Fibroblast of villous mesenchyme (primary cell): Measurements from ENCODE around the gene SPATA22. TPM values are rescaled to one million over a fixed set of nuclear protein-coding genes. Genes with fewer than 3 reads are reported as not detected.
"Not testable (repeated sequence)": the region's sequence is repeated elsewhere in the genome, so short reads cannot be mapped to it uniquely, and the experiment has no call there.

Experiments
- DNase-seq: peaks from one replicate; pipeline ENCODE4 v3.0.0-alpha.2; 2010; ENCODE audit warnings: low read depth
- H3K4me3 ChIP-seq: 2 replicates; pipeline ENCODE4 v1.5.1; 2011; ENCODE audit warnings: low read depth, mild to moderate bottlenecking, low read length
- total RNA-seq: library from RNA; depleted of rRNA; stranded (reverse); fragments of >200 nt; gene quantifications from 2 replicates; pipeline ENCODE4 v1.2.3, GENCODE V29; 2012
- TF ChIP-seq, protein P1 (sequence below): IDR thresholded peaks from 2 replicates; pipeline ENCODE4 v1.5.1; 2012; ENCODE audit warnings: low read depth, mild to moderate bottlenecking, low read length; ENCODE audit not compliant: insufficient read depth

The SPATA22 gene, protein sequence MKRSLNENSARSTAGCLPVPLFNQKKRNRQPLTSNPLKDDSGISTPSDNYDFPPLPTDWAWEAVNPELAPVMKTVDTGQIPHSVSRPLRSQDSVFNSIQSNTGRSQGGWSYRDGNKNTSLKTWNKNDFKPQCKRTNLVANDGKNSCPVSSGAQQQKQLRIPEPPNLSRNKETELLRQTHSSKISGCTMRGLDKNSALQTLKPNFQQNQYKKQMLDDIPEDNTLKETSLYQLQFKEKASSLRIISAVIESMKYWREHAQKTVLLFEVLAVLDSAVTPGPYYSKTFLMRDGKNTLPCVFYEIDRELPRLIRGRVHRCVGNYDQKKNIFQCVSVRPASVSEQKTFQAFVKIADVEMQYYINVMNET
- total RNA-seq = 1.3 and 3.5 TPM in 2 replicates

DNA sequence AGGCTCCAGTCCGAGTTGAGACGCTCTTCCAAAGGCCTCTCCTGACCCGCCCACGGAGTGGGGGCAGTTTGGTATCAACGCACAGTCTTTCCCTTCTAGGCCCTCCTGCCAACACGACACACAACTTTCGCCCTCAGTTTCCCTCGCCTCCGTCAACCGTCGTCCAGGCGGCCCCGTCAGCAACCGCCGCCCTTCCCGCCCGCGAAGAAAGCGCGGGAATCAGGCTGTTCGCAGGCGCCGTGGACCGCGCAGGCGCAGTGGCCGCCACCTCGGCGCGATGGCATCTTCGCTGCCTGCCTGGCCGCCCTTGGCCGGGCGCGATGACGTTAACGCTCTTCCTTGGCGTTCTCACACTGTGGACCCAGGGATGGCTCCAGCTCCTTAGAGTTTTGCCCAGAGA lies at the start of gene SPATA22:
Gene SPATA22, minus strand, starts transcription at position 221 of the 400 bp plus-strand sequence. CDS start 2,494 bp downstream, outside the sequence.
- TF ChIP-seq, protein P1, sequence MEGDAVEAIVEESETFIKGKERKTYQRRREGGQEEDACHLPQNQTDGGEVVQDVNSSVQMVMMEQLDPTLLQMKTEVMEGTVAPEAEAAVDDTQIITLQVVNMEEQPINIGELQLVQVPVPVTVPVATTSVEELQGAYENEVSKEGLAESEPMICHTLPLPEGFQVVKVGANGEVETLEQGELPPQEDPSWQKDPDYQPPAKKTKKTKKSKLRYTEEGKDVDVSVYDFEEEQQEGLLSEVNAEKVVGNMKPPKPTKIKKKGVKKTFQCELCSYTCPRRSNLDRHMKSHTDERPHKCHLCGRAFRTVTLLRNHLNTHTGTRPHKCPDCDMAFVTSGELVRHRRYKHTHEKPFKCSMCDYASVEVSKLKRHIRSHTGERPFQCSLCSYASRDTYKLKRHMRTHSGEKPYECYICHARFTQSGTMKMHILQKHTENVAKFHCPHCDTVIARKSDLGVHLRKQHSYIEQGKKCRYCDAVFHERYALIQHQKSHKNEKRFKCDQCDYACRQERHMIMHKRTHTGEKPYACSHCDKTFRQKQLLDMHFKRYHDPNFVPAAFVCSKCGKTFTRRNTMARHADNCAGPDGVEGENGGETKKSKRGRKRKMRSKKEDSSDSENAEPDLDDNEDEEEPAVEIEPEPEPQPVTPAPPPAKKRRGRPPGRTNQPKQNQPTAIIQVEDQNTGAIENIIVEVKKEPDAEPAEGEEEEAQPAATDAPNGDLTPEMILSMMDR = no peak
- H3K4me3 ChIP-seq = no peak within 1 kb of the TSS
- no peak for DNase-seq

DNA sequence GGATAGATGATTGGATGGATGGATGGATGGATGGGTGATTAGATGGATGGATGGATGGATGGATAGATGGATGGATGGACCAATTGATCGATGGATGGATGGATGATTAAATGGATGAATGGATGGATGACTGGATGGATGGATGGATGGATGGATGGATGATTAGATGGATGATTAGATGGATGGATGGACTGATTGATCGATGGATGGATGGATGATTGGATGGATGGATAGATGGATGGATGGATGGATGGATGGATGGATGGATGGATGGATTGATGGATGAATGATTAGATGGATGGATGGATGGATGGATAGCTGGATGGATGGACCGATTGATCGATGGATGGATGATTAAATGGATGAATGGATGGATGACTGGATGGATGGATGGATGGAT lies 47.9 kb upstream of the SPATA22 start:
- not testable (repeated sequence) for H3K4me3 ChIP-seq, DNase-seq

DNA sequence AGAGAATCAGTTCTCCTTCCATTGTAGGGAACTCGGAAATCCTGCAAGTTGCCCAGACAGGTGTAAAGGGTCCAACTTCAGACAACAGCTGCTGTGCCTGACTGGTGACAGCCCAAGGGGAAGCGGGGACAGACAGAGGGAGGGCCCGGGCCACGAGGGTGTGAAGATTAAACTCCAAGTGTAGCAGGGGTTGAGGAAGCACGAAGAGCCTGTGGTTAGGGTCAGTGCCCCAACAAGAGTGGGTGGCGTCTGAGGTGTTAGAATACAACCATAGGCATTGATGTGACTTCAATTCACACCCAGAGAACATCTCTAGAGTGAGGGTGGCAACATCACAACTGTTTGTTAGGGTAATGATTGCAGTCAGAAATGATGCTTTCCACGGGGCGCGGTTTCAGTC lies 43.3 kb upstream of the SPATA22 start:
- DNase-seq = no peak
- TF ChIP-seq, protein P1 = no peak
- no peak overlapping the region for H3K4me3 ChIP-seq

DNA sequence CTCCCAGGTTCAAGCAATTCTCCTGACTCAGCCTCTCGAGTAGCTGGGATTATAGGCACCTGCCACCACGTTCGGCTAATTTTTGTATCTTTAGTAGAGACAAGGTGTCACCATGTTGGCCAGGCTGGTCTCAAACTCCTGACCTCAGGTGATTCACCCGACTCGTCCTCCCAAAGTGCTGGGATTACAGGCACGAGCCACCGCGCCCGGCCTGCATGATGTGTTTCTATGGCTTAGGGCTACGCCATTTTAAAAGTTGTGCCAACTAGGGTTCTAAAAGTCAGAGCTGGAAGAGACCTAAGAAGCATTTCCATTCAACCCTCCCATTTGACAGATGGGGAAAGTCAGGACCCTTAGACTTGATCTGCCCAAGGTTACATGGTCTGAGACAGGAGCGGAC lies 42.5 kb upstream of the SPATA22 start:
- not testable (repeated sequence) for DNase-seq, H3K4me3 ChIP-seq

DNA sequence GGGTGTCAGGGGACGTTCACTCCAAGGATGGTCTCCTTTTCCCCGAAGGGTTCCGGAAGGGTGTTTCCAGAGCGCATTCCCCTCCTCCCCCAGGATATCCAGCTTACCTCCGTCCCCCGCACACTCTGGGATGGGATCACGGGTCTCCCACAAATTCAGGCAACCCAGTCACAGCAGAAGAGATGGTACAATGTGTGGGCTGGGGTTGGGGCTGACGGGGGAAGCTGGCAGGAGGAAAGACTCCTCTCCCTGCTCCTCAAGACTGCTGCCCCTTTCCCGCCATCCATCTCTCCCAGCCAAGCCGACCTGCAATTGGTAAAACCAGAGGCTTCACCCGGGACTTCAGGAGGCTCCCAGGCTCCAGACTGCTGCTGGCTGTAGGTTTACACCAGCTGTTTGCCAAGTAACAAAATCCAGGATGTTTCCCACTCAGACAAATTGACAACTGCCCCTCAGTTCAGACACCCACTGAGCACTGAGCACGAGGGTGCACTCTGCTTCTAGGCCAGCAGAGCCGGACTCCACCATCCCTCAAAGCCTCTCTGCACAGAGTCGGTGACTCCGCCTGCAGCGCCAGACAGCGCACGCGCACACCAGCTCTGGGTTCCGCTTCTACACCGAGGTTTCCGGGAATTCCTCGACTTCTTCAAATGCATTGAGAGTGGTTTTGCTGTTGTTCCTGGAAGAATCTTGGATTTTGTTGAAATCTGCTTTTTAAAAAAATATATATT lies 41.9 kb upstream of the SPATA22 start:
- H3K4me3 ChIP-seq = peak overlapping the region; percentile 43
- peak; percentile 32 for DNase-seq
- TF ChIP-seq, protein P1 = no peak

DNA sequence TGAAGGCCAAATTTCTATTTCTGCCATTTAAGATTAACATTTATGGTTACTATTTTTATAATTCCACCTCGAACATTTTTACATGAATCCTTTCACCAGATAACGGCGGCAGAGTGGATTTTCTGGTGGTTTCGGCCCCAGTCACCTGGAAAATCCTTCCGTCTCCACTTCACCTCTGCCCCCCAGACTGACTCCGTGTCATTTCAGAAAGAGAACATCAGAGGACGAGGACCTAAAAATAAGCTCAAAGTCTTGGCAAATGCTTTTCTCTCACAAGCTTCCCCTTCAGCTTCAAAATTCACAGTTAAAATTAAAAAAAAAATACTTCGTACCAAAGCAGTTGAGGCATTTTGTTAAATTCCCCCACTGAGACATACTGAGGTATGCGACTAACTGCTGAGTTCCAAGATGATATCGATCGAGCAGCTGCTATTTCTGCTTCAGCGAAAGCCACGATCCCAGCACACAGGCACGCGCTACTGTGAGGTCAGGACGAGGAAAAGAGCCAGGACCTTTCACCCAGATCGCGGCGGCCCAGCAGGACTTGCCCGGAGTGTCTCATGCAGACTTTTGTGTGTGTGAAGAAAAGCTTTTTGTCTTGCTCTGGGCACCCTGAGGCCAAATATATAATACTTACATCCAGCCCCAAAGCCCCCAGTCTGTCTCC lies 41.0 kb upstream of the SPATA22 start:
- DNase-seq = peak; percentile 55
- peak overlapping the region; percentile 43 for H3K4me3 ChIP-seq
- TF ChIP-seq, protein P1 = no peak

DNA sequence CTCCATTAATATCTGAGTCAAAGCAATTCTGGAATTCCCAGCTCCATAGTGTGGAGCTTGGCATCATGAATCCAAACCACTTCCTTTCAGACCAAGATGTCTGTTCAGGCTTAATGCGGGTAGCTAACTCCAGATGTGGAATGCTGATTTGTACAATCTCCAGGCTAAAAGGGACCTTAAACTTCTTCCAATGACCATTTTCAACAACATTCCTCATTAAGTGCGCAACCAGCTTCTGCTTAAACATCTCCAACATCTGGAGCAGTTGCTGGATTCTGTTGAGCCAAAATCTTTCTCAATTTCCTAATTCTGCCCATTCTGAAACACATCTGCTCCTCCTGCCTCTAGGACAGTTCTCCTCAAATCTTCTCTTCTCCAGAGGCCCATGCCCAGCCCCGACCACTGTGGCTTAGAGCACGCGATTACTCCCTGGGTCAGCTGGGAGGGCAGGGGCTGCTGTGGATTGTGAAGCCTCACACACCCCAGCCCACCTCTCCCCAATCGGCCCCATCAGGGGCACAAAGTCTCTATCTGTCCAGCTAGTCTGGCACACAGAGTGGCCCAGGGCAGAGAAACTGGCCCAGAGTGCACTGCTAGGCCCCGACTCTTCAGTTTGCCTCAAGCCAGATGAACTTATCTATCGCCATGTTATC lies 40.4 kb upstream of the SPATA22 start:
- DNase-seq = peak; percentile 12
- peak overlapping the region; percentile 5 for H3K4me3 ChIP-seq
- TF ChIP-seq, protein P1 = no peak
